HepG2 (cell line): ENCODE measurements around the gene PDZD2. TPM values are rescaled to one million over a fixed set of nuclear protein-coding genes. Genes with fewer than 3 reads are reported as not detected.

ENCODE experiments used
- JUND ChIP-seq: sonication (generic); formaldehyde crosslinking; IDR thresholded peaks from 2 replicates; pipeline ENCODE4 v1.8.0; 2022; ENCODE audit warnings: mild to moderate bottlenecking, missing genetic modification reagents
- MAZ ChIP-seq, 2 experiments: sonication (generic) in 1 of 2; formaldehyde crosslinking in 1 of 2; IDR thresholded peaks; 2 replicates each; pipeline versions ENCODE4 v1.5.0 to v1.6.1; 2012 to 2020; ENCODE audit warnings: low read depth in 2 of 2, mild to moderate bottlenecking in 2 of 2, borderline replicate concordance in 1 of 2, improper control_type of control experiment in 1 of 2, low read length in 1 of 2, missing genetic modification reagents in 1 of 2, moderate library complexity in 1 of 2
- MED1 ChIP-seq: sonication (generic); formaldehyde crosslinking; IDR thresholded peaks from 2 replicates; pipeline ENCODE4 v1.4.0; 2020; ENCODE audit warnings: missing genetic modification reagents
- NKX3-1 ChIP-seq: sonication (generic); formaldehyde crosslinking; IDR thresholded peaks from 2 replicates; pipeline ENCODE4 v1.5.0; 2020; ENCODE audit warnings: missing genetic modification reagents
- RAD51 ChIP-seq: fragments of 450-650 bp; IDR thresholded peaks from 2 replicates; pipeline ENCODE4 v1.6.1; 2016; ENCODE audit warnings: borderline replicate concordance
- ZNF12 ChIP-seq: sonication (generic); formaldehyde crosslinking; IDR thresholded peaks from 2 replicates; pipeline ENCODE4 v1.5.0; 2020; ENCODE audit warnings: missing genetic modification reagents
- ZNF230 ChIP-seq: sonication (generic); formaldehyde crosslinking; IDR thresholded peaks from 2 replicates; pipeline ENCODE4 v1.4.0; 2020; ENCODE audit warnings: mild to moderate bottlenecking, missing genetic modification reagents
- ZNF234 ChIP-seq: sonication (generic); formaldehyde crosslinking; conservative IDR thresholded peaks from 2 replicates; pipeline ENCODE4 v1.5.1; 2020; ENCODE audit warnings: mild to moderate bottlenecking, missing genetic modification reagents
- ZNF350 ChIP-seq: sonication (generic); formaldehyde crosslinking; IDR thresholded peaks from 2 replicates; pipeline ENCODE4 v1.4.0; 2020; ENCODE audit warnings: mild to moderate bottlenecking, low read depth, missing genetic modification reagents, borderline replicate concordance
- ZNF879 ChIP-seq: sonication (generic); formaldehyde crosslinking; IDR thresholded peaks from 2 replicates; pipeline ENCODE4 v1.8.1; 2023; ENCODE audit warnings: missing genetic modification reagents
- polyA plus RNA-seq, 8 experiments: library from polyadenylated mRNA; depleted of rRNA in 3 of 8; stranded (reverse) in 7 of 8; unstranded in 1 of 8; fragments of >200 nt; fragmentation: Illumina TruSeq in 4 of 8; extraction: Trizol in 4 of 8; gene quantifications; 2 replicates each; pipeline versions ENCODE4 v1.2.1 to v1.2.3, GENCODE V29; 2011 to 2016; ENCODE audit warnings: low read depth in 4 of 8, missing spikeins in 1 of 8, mixed read lengths in 1 of 8; ENCODE audit not compliant: insufficient read depth in 1 of 8
- total RNA-seq, 5 experiments: library from RNA; depleted of rRNA; stranded (reverse); fragments of >200 nt; fragmentation: Illumina TruSeq; extraction: Trizol; gene quantifications; 2 replicates each; pipeline ENCODE4 v1.2.3, GENCODE V29; 2016; ENCODE audit warnings: low read depth in 1 of 5
- TF ChIP-seq, protein P1 (sequence below): sonication (generic); formaldehyde crosslinking; IDR thresholded peaks from 2 replicates; pipeline ENCODE4 v1.4.0; 2020; ENCODE audit warnings: missing genetic modification reagents
- TF ChIP-seq, protein P2 (sequence below): IDR thresholded peaks from 2 replicates; pipeline ENCODE4 v1.6.1; 2018; ENCODE audit warnings: missing genetic modification reagents
- TF ChIP-seq, protein P3 (sequence below): IDR thresholded peaks from 2 replicates; pipeline ENCODE4 v1.6.1; 2016; ENCODE audit warnings: control low read depth
- TF ChIP-seq, protein P4 (sequence below): sonication (generic); formaldehyde crosslinking; IDR thresholded peaks from 2 replicates; pipeline ENCODE4 v1.8.0; 2022; ENCODE audit warnings: mild to moderate bottlenecking, missing genetic modification reagents, moderate library complexity
- TF ChIP-seq, protein P5 (sequence below): sonication (generic); formaldehyde crosslinking; IDR thresholded peaks from 2 replicates; pipeline ENCODE4 v1.9.0; 2021; ENCODE audit warnings: missing genetic modification reagents, mild to moderate bottlenecking, borderline replicate concordance

The PDZD2 gene
- total and polyA plus RNA-seq, 2 of the 13 experiments (the other 11 are each of a cell fraction or from before 2014, with no cell fraction given): 0.04 TPM; not detected in 1

DNA sequence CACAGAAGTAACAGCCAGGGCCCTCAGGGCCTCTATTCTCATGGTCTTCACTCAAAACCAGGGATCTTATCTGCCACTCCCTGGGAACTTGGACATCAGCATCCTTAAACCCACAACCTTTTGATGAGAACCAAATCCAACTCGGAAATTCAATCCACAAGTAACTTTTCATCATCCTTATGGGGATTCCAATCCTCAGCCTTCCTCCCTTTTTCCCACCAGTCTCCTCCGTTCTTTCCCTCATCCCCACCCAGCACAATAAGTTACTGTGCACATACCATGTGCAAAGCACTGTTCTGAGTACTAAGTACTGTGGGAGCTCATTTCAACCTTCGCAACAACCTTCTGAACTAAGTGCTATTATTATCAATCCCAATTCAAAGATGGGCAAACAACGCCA is 518.1 kb downstream of the PDZD2 start (continued):
- TF ChIP-seq, protein P1, sequence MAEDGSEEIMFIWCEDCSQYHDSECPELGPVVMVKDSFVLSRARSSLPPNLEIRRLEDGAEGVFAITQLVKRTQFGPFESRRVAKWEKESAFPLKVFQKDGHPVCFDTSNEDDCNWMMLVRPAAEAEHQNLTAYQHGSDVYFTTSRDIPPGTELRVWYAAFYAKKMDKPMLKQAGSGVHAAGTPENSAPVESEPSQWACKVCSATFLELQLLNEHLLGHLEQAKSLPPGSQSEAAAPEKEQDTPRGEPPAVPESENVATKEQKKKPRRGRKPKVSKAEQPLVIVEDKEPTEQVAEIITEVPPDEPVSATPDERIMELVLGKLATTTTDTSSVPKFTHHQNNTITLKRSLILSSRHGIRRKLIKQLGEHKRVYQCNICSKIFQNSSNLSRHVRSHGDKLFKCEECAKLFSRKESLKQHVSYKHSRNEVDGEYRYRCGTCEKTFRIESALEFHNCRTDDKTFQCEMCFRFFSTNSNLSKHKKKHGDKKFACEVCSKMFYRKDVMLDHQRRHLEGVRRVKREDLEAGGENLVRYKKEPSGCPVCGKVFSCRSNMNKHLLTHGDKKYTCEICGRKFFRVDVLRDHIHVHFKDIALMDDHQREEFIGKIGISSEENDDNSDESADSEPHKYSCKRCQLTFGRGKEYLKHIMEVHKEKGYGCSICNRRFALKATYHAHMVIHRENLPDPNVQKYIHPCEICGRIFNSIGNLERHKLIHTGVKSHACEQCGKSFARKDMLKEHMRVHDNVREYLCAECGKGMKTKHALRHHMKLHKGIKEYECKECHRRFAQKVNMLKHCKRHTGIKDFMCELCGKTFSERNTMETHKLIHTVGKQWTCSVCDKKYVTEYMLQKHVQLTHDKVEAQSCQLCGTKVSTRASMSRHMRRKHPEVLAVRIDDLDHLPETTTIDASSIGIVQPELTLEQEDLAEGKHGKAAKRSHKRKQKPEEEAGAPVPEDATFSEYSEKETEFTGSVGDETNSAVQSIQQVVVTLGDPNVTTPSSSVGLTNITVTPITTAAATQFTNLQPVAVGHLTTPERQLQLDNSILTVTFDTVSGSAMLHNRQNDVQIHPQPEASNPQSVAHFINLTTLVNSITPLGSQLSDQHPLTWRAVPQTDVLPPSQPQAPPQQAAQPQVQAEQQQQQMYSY: no peak
- TF ChIP-seq ZNF230: no peak
- TF ChIP-seq, protein P2, sequence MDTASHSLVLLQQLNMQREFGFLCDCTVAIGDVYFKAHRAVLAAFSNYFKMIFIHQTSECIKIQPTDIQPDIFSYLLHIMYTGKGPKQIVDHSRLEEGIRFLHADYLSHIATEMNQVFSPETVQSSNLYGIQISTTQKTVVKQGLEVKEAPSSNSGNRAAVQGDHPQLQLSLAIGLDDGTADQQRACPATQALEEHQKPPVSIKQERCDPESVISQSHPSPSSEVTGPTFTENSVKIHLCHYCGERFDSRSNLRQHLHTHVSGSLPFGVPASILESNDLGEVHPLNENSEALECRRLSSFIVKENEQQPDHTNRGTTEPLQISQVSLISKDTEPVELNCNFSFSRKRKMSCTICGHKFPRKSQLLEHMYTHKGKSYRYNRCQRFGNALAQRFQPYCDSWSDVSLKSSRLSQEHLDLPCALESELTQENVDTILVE: no peak
- TF ChIP-seq, protein P3, sequence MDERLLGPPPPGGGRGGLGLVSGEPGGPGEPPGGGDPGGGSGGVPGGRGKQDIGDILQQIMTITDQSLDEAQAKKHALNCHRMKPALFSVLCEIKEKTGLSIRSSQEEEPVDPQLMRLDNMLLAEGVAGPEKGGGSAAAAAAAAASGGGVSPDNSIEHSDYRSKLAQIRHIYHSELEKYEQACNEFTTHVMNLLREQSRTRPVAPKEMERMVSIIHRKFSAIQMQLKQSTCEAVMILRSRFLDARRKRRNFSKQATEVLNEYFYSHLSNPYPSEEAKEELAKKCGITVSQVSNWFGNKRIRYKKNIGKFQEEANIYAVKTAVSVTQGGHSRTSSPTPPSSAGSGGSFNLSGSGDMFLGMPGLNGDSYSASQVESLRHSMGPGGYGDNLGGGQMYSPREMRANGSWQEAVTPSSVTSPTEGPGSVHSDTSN (CRISPR knock-in tag): no peak
- no peak for TF ChIP-seq JUND (CRISPR knock-in tag)
- TF ChIP-seq ZNF12: no peak
- no peak for TF ChIP-seq ZNF234
- TF ChIP-seq ZNF350: no peak
- TF ChIP-seq, protein P4, sequence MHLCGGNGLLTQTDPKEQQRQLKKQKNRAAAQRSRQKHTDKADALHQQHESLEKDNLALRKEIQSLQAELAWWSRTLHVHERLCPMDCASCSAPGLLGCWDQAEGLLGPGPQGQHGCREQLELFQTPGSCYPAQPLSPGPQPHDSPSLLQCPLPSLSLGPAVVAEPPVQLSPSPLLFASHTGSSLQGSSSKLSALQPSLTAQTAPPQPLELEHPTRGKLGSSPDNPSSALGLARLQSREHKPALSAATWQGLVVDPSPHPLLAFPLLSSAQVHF: no peak
- no peak for TF ChIP-seq MED1 (CRISPR knock-in tag)
- TF ChIP-seq NKX3-1 (CRISPR knock-in tag): no peak
- no peak for TF ChIP-seq ZNF879 (CRISPR knock-in tag)
- no peak for TF ChIP-seq MAZ (IDR thresholded peaks at IDR 0.05; ENCODE audit: borderline replicate concordance, low read depth, low read length)
- TF ChIP-seq MAZ (CRISPR knock-in tag; IDR thresholded peaks at IDR 0.05; ENCODE audit: low read depth): no peak
- TF ChIP-seq, protein P5, sequence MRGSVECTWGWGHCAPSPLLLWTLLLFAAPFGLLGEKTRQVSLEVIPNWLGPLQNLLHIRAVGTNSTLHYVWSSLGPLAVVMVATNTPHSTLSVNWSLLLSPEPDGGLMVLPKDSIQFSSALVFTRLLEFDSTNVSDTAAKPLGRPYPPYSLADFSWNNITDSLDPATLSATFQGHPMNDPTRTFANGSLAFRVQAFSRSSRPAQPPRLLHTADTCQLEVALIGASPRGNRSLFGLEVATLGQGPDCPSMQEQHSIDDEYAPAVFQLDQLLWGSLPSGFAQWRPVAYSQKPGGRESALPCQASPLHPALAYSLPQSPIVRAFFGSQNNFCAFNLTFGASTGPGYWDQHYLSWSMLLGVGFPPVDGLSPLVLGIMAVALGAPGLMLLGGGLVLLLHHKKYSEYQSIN (CRISPR knock-in tag): no peak
- no peak for TF ChIP-seq RAD51
